ENCODE data around the gene HACD1.
A peak's percentile ranks its signal among the peaks of the same experiment; 100 is the strongest.
"Not testable (repeated sequence)": the region's sequence is repeated elsewhere in the genome, so short reads cannot be mapped to it uniquely, and the experiment has no call there.

The HACD1 gene

GRCh38 chr10:17643339-17643754, 26.2 kb upstream of the HACD1 start:
- peak; percentile 79 for DNase-seq

- no peak for DNase-seq
Measured at GRCh38 chr10:17640331-17640816, 23.2 kb upstream of the HACD1 start.

- no peak for DNase-seq
Measured at GRCh38 chr10:17637869-17638268, 20.7 kb upstream of the HACD1 start.

GRCh38 chr10:17633353-17633752, 16.2 kb upstream of the HACD1 start:
- DNase-seq, result no peak

GRCh38 chr10:17632590-17632989, 15.4 kb upstream of the HACD1 start:
- not testable (repeated sequence) for DNase-seq

- no peak for DNase-seq
Measured at GRCh38 chr10:17626656-17627055, 9.5 kb upstream of the HACD1 start.

- DNase-seq, result no peak
Measured at GRCh38 chr10:17624996-17625395, 7.8 kb upstream of the HACD1 start.

- DNase-seq, result no peak
Measured at GRCh38 chr10:17622061-17622460, 4.9 kb upstream of the HACD1 start.

- DNase-seq, result no peak
Measured at GRCh38 chr10:17616403-17617030, 657 bp downstream of the HACD1 start.

- no peak for DNase-seq
Measured at GRCh38 chr10:17609523-17610079, 7.6 kb downstream of the HACD1 start.

GRCh38 chr10:17607603-17608332, 9.4 kb downstream of the HACD1 start:
- DNase-seq, result peak; percentile 10

- DNase-seq, result no peak
Measured at GRCh38 chr10:17607060-17607459, 10.1 kb downstream of the HACD1 start.

- no peak for DNase-seq
Measured at GRCh38 chr10:17606547-17607040, 10.6 kb downstream of the HACD1 start.

- no peak for DNase-seq
Measured at GRCh38 chr10:17605936-17606335, 11.2 kb downstream of the HACD1 start.

GRCh38 chr10:17599089-17599488, 18.1 kb downstream of the HACD1 start:
- peak; percentile 0 for DNase-seq

GRCh38 chr10:17597386-17597785, 19.8 kb downstream of the HACD1 start:
- DNase-seq, result no peak

GRCh38 chr10:17590969-17591645, 26.1 kb downstream of the HACD1 start:
- no peak for DNase-seq

GRCh38 chr10:17589316-17589715, 27.9 kb downstream of the HACD1 start:
- not testable (repeated sequence) for DNase-seq

- DNase-seq, result no peak
Measured at GRCh38 chr10:17588420-17588819, 28.8 kb downstream of the HACD1 start.

GRCh38 chr10:17587321-17587720, 29.9 kb downstream of the HACD1 start:
- not testable (repeated sequence) for DNase-seq

- DNase-seq, result no peak
Measured at GRCh38 chr10:17586821-17587234, 30.3 kb downstream of the HACD1 start.

- no peak for DNase-seq
Measured at GRCh38 chr10:17585016-17585415, 32.2 kb downstream of the HACD1 start.

GRCh38 chr10:17580885-17581284, 36.3 kb downstream of the HACD1 start:
- DNase-seq, result no peak
